Measurements from ENCODE around the gene OPTC.

The OPTC gene

GRCh38 chr1:203473281-203473680, 20.7 kb upstream of the OPTC start:
- no peak for FAIRE-seq
- DNase-seq (ENCODE audit: insufficient read length, low spot score): no peak
- TF ChIP-seq, protein P1, sequence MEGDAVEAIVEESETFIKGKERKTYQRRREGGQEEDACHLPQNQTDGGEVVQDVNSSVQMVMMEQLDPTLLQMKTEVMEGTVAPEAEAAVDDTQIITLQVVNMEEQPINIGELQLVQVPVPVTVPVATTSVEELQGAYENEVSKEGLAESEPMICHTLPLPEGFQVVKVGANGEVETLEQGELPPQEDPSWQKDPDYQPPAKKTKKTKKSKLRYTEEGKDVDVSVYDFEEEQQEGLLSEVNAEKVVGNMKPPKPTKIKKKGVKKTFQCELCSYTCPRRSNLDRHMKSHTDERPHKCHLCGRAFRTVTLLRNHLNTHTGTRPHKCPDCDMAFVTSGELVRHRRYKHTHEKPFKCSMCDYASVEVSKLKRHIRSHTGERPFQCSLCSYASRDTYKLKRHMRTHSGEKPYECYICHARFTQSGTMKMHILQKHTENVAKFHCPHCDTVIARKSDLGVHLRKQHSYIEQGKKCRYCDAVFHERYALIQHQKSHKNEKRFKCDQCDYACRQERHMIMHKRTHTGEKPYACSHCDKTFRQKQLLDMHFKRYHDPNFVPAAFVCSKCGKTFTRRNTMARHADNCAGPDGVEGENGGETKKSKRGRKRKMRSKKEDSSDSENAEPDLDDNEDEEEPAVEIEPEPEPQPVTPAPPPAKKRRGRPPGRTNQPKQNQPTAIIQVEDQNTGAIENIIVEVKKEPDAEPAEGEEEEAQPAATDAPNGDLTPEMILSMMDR (IDR thresholded peaks at IDR 0.05; ENCODE audit: insufficient read depth, missing control alignments): no peak

DNA sequence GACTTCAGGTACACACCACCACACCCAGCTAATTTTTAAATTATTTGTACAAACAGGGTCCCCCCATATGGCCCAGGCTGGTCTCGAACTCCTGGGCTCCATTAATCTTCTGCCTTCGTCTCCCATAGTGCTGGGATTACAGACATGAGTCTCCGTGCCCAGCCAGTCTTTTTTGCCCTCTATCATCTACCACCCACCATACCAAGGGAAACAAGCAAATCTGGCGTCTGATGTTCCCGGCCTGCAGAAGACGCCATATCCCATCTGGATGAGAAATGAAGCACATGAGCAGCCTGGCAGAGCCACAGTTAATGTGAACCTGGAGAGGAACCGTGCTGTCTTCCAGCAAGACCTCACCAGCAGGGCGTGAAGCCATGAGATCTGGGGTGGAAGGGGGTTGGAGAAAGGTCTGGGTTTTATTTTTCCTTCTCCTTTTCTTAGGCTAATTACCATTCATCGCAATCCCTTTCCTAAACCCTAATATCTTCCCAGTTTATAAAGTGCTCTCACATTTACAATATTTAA, 20.1 kb upstream of the OPTC start:
- no peak for FAIRE-seq

DNA sequence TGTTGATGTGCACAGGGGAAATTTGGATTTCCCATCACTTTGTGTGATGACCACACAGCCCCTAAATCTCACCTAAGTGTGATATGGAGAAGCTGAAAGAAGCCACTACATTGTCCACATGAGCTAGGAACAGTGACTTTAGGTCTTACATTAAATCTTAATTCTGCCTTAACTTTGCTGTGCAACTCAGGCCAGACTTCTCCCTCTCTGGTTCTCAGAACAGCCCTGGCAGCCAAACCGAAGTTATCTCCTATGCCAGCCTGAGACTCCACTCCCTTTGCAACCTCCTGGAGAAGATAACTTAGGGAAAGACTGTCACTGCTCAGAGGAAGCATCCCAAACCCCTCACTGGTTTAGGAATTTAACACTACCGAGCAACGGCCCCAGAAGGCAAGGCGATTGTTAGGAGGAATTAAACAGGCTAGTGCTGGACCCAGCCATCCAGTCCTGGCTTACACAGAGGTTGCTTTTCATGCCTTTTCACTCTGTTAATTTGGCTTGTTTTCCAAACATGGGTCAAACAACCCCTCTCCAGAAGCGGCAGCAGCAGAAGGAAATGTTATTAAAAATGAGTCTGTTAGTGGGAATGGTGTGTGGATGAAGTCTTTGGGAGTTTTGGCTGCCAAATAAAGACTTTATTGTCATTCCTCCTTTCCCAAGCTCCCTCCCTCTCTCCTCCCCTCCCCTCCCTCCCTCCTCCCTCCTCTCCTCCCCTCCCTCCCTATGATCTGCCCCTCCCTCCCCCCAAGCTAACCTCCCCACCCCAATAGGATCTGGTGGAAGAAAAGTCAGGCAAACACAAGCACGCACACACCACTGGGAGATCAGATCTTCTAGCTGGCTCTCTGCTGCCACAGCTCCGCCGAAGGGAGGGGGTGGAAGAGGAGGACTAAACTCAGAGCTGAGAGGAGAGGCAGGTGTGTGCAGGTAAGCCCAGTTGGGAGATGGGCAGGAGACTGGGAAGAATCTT, 18.7 kb upstream of the OPTC start, which contains the start of gene PRELP:
Gene PRELP, plus strand, starts transcription at position 795 of the 970 bp plus-strand sequence. CDS start 7,379 bp downstream, outside the sequence.
- TF ChIP-seq, protein P1 (IDR thresholded peaks at IDR 0.05; ENCODE audit: insufficient read depth, missing control alignments): no peak
- FAIRE-seq (no peak), DNase-seq (ENCODE audit: insufficient read length, low spot score) (no peak)

More for the DNA sequence above, 20.1 kb upstream of the OPTC start:
- TF ChIP-seq, protein P1 (IDR thresholded peaks at IDR 0.05; ENCODE audit: insufficient read depth, missing control alignments): no peak
- no peak for DNase-seq (ENCODE audit: insufficient read length, low spot score)

DNA sequence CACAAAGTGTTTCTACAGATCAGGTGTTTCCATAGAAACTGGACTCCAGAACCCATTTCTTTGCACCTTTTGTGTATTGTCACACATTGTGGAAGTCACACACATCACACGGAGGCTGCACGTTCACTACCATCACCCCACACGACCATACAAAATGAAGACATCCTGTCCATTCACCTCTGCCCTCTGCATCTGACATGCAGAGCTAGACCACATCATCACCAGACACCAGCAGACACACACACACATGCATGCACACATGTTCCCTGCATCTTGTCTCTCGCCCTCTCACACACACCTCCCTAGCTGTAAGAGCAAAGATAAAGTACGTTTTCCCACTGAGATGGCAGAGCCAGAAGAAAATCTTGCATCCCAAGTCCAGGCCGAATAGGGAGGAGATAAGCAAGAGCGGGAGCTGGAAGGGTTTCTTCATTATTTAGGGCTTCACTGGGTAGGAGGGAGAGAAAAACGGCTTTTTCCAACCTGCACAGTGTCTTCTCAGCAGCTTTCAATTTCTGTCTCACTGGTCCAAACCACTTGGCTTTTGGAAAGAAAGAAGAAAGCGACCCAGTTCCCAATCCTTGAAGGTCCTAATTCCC, 17.6 kb upstream of the OPTC start:
- DNase-seq (ENCODE audit: insufficient read length, low spot score): no peak
- TF ChIP-seq, protein P1 (IDR thresholded peaks at IDR 0.05; ENCODE audit: insufficient read depth, missing control alignments): no peak
- FAIRE-seq: no peak

GRCh38 chr1:203477748-203478147, 16.2 kb upstream of the OPTC start:
- TF ChIP-seq, protein P1 (IDR thresholded peaks at IDR 0.05; ENCODE audit: insufficient read depth, missing control alignments): no peak
- DNase-seq (ENCODE audit: insufficient read length, low spot score) (no peak), FAIRE-seq (no peak)

DNA sequence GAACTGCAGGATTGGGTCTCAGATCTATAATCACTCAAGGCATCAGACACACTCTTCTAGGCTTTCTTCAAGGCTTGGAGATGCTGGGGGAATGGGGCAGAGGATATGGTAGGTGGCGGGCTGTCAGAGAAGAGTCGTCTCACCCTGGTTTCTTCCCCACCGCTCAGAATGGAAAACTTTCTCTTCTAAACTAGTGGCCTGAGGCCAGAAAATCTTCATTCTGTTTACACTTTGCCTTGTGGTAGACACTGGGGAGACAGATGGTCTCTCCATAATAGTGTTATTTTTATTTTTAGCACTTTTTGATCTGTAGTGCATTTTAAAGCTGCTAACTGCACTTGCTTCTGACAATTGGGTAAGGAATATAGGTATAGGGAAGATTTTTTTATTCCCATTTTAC, 15.7 kb upstream of the OPTC start:
- TF ChIP-seq, protein P1 (IDR thresholded peaks at IDR 0.05; ENCODE audit: insufficient read depth, missing control alignments): no peak
- no peak for DNase-seq (ENCODE audit: insufficient read length, low spot score)
- no peak for FAIRE-seq
